Stimulated activated CD4-positive, alpha-beta T cell treated with anti-CD3 and anti-CD28 coated beads, TNF-alpha, amount 100 ng/mL, for 24 hours (primary cell): ENCODE results near the gene CRMP1.
"Not testable (repeated sequence)": the region's sequence is repeated elsewhere in the genome, so short reads cannot be mapped to it uniquely, and the experiment has no call there.

ENCODE experiments used
- DNase-seq, 3 experiments: peaks; one replicate each; pipeline ENCODE4 v3.0.0-alpha.2; 2020; ENCODE audit warnings: low read depth in 3 of 3

Gene CRMP1

DNA sequence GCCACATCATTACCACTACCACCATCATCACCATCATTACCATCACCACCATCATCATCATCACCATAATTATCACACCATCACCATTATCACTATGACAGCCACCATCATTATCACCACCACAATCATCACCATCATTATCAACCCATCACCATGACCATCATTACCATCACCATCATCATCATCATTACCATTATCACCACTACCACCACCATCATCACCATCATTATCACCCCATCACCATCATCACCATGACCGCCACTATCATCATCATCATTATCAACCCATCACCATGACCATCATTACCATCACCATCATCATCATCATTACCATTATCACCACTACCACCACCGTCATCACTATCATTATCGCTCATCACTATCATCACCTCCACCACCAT lies 36.5 kb downstream of the CRMP1 start:
- not testable (repeated sequence) for DNase-seq

DNA sequence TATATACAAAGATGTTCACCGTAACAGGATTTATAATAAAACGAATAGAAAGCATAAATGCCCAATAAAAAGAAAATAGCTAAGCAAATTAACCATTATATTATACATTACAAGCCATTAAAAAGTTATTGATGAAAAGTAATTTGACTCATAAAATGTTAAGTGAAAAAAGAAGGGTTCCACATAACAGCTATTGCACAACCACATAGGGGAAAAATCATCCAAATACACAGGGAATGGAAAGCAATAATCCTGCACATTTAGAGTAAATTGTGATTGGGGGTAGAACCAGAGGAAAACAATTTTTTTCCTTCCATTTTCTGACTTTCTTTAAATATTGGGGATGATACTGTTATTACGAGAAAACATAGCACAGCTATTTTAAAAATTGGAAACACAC lies 38.0 kb downstream of the CRMP1 start:
- DNase-seq, result no peak

DNA sequence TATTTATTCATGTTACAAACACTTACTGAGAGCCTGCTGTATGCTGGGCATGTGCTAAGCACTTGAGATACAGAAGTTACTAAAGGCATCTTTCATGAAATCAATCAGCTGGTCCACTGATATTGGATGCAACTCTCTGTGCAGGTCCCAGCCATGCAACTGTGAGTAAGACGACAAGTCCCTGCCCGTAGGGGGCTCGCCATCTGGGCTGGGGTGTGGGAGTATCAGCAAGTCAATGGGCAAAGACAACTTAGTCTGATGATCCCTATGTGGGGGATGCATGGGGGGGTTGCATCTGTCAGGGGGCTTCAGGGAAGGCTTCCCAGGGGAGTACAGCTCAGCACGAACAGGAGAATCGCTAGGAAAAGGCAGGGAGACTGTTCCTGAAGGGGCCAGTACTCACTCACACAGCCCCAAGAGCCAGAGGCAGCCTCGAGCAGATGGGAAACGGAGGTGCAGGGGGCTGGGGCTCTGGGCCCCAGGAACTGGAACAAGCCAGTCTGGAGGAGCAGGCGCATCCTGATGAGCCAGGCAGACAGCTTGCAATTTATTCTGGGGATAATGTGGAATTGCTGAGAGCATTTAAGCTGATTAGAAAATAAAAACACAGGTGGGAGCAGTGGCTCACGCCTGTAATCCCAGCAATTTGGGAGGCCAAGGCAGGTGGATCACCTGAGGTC lies 40.2 kb downstream of the CRMP1 start:
- DNase-seq, result no peak

DNA sequence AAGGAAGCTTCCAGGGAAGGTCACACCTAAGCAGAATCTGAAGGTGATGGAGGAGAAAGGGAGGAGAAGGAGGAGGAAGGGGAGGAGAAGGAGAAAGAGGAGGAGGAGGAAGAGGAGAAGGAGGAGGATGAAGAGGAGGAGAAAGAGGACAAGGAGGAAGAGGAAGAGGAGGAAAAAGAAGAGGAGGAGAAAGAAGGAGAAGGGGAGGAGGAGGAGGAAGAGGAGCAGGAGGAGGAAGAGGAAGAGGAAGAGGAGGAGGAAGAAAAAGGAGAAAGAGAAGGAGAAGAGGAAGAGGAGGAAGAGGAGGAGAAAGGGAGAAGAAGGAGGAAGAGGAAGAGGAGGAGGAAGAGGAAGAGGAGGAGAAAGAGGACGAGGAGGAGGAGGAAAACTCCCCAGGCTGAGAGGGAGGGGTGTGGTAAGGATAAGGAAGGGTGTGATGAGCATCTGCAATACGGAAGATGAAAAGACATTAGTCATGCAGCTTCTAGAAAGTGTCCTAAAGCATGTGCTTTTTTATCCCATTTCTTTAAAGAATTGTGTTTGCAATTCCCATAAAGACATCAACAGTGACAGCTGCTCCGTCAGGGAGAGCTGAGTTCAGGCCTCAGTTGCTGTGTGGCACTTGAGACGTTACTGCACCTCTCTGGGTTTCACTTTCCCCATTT lies 41.1 kb downstream of the CRMP1 start:
- DNase-seq, result no peak

DNA sequence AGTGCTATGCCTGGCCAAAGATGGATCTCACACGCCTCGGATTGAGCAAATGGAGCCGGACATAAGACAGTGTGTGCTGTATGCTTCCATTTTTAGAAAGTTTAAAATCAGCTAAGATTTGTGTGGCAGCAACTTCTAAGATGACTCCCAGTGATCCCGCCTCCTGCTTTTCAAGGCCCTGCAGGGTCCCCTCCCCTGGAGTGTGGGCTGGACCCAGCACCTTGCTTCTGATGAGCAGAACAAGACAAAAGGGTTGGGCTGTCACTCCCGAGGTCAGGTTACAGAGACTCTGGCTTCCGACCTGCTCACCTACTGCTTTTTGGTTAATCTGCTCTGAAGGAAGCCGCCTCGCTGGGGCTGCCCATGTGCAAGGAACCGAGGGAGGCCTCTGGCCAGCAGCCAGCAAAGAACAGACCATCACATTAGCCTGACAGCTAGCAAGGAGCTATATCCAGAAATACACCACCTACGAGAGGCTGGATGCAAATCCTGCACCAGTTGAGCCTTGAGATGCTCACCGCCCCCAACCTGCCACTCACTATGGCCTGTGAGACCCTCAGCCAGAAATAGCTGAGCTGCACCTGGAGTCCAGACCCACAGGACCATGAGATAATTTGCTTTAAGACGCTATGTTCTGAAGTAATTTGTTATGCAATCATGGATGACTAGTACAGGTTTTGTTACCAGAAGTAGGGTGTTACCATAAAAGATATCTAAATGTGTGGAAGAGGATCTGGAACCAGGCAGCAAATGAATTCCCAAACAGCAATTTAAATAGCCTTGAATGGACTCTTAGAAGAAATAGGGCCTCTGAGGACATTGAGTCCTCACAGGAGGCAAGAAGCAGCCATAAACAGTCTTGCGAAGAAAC lies 47.6 kb downstream of the CRMP1 start:
- no peak for DNase-seq

DNA sequence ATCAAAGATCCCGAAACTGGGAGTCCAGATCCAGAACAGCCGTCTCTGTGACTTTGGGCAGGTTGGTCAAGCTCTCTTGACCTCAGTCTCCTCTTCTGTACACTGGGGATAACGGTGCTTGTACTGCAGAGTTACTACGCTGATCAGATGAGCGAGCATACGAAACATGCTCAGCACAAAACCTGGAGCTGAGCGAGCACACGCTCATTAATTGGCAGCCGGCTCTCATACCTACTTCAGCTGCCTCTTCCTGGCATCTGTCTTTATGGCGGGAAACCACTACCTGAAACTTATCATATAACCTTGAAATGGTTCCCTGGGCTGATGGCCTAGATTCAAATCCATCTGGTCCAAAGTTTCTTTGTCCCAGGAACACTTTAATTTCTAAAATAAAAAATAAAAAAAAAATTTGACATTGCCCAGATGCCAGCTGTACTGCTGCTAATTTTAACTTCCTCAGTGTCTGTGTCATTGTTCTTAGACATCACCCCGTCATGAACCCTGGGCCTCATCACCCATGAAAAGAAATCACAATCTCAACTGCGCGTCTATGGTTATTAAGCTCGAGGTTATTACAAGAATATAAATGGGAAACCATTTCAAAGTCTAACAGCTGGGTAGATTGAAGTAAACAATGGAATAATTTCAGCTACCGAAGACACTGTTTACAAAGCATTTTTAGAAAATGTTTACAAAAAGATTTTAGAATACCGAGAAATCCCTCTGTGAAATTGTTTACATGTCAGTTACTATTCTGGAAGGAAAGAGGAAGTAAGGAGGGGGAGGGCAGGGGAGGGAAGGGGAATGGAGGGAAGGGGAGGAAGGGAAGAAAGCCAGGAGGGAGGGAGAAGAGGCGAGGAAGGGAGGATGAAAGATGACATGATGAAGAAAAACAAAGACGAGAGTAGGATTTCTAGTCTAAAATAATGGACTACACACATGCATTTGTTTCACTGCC lies 49.0 kb downstream of the CRMP1 start:
- no peak for DNase-seq

DNA sequence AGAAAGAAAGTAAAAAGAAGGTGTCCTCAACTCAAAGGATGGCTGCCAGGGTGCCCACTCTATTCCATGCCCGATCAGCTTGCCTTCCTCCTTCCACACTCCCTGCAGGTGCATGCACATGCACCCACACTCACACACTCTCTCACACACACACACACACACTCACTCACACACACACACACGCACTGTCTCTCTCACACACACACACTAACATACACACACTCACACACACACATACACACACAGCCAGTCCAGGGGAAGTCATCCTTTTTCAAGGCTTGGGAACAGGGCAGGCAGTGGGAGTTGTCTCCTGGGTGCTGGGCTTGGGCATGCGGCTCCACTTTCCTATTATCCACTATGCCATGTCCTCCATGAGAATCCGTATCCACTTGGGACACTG lies 50.4 kb downstream of the CRMP1 start:
- no peak for DNase-seq

DNA sequence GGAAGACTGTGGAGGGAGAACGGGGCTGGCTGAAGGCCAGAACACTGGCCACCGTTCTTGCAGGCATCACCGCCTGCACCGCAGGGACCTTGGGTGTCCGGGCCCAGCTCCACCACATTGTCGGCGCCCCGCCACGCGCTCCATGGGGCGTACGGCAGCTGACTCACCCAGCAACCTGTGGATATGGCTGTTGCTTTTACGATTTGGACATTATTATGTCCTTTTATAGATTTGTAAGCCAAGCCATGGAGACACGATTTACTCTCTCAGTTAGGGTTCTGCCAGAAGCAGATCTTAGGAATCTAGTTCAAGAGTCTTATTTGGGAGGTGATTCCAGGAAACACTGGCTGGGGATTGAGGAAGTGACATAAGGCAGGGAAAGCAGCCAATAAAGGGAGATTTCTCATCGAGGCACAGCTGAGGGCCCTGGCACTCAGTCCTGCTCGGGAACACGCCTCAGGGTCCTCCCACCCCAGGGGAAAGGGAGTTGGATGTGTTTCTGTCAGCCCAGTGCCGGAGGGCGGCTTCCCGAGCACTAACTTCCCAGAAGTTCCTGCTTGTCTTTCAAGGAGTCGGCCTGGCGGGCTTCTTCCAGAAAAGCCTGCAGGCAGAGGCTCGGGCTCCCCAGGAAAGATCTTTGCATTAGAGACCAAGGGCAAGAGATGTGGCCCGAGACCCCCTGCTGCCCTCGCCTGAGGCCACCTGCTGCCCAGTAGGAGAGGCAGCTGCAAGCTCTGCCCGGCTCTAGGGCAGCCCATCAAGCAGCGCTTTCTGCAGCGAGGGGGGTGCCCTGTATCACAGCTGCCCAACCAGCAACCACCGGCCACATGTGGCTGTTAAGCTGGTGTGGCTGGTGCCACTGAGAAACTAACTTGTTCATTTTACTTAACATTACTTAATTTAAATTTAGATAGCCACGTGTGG lies 52.9 kb downstream of the CRMP1 start:
- no peak for DNase-seq

DNA sequence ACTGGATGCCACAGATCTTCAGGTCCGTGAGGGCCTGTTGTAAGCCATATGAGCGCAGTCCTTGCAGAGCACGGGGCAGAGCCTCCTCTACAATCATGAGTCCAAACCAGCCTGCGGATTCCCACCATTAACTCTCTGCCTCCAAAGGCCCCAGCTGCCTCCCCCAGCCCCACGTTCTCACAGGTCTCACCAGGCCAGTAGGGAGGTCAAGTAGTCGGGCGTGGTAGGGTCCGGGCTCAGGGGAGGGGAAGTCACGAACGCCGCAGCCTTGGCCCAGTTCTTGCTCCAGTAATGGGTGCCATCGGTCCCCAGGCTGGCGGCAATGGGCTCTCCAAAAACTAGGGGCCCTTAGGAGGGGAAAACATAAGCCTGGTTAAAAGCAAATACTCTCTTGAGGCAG lies 53.6 kb downstream of the CRMP1 start:
- DNase-seq, result no peak

DNA sequence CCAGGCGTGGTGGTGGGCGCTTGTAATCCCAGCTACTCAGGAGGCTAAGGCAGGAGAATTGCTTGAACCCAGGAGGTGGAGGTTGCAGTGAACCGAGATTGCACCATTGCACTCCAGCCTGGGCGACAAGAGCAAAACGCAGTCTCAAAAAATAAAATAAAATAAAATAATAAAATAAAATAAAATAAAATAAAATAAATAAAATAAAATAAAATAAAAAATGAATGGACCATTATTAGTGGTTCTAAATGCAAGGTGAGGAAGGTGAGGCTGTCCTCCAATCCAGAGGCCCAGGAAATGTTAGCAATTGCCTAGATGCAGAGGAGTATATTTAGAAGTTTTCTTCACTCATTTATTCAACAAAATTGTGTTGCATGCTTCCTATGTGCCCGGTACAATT lies 55.4 kb downstream of the CRMP1 start:
- not testable (repeated sequence) for DNase-seq

DNA sequence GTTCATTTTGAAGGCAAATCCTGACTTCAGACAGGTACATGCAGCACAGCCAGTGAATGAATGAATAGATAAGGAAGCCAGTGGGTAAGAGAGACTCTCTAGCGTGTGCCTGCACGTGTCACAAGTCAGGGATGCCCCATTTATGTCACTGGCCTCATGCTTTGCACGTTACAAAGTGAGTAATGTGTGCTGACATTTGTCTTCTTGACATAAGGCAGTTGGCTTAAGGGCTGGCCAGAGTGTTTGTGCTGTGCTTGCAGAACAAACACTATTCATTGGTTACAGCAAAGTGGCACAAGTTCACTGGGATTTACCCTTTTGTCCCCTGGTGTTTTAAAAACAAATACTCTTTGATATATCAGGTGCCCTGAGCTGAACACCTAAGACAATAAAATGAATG lies 55.9 kb downstream of the CRMP1 start:
- DNase-seq, result no peak

DNA sequence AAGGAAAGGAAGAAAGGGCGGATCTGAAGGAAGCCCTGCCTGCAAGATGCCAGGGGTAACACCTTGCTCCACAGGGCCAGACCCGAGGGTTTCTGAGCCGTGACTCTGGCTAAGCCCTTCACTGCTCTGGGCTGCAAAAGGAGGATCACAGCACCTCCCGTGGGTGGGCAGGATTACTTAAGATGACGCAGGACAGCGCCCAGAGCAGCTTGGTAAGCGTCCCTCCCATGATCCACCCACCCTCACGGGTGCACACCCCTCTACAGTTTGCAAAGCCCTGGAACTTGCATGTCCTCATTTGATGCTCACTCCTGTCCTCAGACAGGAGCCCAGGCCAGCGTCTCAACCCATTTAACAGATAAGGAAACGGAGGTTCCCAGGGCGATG lies 64.9 kb downstream of the CRMP1 start:
- DNase-seq, result no peak

DNA sequence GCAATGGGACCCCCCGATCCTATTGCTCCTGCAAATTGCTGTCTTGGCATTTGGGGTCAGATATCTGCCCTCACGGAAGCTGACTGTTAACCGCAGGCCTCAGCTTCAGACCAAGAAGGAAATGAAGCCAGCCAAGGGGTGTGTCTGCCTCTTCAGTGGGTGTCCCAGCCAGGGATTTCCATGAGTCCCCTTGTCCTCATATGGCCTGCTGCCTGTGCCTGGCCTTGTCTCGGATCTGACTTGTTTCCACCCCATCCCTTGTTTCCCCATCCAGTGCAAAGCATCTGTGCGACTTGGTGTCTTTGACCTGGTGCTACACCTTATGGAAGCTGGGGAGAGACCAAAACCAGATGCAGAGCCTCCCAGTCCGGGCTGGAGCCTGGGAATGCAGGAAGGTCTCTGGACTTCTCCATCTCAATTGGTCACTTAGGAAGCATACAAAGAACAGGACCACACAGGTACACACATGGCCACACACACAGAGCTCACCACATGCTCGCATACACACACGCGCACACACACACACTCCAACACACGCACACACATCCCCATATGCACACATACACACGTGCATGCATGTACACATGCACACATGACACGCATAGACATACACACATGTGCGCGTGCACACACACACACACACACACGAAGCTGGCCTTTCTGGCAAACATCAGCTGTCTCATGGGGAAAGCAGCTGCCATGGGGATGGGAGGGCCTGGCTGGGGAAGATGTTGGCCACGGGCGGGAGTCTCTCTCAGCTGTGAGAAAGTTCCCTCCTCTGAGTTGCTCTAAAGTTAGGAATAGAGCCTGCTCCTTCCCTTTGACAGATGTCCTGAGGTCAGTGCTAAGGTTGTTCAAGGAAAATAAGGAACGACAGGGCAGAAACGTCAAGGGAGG lies 65.5 kb downstream of the CRMP1 start:
- DNase-seq, result no peak

DNA sequence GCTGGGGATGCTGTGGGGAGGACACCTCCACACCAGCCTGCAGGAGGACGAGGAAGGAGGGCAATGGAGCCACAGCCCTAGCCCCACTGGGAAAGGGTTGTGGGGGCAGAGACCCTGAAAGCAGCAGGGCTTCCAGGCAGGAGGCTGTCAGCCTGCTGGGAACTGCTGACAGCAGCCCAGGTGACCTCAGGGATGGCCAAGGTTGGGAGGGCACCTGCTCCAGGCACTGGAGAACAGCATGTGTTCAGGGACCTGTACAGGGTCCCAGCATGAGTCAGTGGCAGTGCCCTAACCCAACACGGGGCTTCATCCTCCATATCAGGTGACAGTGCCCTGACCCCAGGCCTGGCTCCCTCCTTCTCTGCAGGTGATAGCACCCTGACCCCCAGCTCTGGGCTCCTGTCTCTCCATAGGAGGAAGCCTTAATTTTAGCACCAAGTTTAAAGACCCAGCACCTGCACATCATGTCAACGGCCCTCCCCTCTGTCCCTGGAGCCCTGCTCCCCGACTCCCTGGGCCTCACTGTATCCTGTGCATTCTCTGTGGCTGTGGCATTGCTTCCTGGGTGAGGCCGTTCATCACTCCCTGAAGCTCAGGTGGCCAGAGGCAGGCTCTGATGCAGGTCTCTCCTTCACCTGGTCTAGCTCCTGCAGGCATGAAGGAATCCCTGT lies 66.3 kb downstream of the CRMP1 start:
- no peak for DNase-seq

DNA sequence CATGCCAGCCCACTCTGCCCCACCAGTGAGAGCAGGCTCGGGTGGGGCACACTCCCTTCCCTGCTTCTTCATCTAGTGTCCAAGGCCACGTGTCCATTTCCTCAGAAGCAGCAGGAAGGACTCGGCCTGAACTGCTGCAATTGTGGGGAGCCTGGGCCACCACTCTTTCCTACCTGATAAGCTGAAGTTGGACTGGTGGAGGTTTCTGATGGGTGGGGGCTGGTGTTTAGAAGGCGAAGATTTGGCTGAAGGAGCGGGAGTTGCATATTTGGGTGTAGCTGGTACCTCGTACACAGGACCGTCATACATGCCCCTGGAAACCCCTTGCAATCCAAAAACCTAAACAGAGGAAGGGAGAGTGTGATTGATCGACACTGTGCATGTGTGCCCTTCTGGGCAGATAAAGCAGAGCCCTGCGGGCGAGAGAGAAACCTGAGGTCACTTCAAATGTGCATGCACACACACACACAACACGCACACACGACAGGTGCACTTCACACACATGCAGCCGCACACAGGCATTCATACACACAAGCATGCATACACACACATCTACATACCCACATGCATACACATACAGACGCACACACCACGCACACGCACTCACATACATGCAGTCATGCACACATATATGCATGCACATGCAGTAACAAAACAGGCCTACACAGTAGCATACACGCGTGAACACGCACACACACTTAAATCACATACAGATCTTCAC lies 67.4 kb downstream of the CRMP1 start:
- no peak for DNase-seq

DNA sequence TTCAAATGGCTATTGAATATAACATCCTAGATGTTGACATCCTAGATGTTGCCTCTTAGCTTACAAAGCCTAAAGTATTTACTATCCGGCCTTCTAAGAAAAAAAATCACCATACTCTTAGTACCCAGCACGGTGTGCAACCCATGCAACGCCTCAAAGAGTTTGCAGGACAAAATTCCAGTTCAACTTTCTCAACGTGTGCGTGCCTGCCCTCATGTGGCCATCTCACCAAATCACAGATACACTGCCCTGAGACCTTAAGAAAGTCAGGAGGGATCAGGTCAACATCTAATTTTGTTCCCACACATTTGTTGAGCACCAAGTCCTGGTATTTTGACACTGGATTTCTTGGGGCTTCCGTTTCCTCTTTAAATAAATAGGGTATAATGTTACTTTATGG lies 68.3 kb downstream of the CRMP1 start:
- no peak for DNase-seq

DNA sequence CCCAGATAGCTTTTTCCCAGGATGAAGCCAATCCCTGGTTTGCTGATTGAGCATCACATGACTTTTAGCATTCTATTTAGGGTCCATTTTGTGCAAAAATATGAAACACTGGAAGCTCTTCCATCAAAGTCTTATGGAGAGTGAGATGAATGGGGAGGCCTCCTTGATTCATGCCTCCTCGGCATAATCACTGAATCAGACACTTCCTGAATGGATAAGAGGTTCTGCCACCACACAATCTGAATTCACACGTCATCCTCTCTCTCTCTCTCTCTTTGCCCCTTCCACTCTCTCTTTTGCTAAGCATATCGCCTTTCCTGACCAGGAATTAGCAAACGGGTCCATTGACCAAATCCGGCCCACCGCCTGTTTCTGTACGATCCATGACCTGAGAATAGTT lies 68.7 kb downstream of the CRMP1 start:
- no peak for DNase-seq

DNA sequence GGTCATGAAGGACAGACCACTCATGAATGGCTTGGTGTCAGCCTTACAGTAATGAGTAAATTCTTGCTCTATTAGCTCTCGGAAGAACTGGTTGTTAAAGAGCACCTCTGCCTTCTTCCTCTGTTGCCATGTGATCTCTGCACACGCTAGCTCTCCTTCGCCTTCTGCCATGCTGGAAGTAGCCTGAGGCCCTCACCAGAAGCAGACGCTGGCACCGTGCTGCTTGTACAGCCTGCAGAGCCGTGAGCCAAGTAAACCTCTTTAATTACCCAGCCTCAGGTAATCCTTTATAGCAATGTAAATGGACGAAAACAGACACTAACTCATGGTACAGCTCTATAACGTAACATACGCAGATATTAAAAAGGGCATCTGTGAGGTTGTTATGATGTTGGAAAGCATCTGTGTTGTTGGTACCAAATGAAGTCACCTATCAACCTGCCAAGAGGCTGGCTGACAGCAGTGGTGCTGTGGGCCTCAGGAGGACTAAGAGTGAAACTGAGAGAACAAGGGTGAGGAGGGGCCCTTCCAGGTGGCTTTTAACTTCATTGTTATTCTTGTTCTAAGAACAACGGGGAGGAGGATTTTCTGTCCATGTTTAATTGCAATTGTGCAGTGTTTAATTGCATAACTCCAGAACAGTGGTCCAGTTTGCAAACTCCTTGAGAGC lies 69.2 kb downstream of the CRMP1 start:
- no peak for DNase-seq
